GM23248 (cell line): ENCODE results near the gene SGTA. TPM values are rescaled to one million over a fixed set of nuclear protein-coding genes. Genes with fewer than 3 reads are reported as not detected.

Experiments used
- DNase-seq: peaks from one replicate; pipeline ENCODE4 v3.0.0-alpha.2; 2015
- H2AFZ ChIP-seq: fragments of 200-600 bp; sonication (generic); 2 replicates; pipeline ENCODE4 v1.6.1; 2016; ENCODE audit warnings: antibody characterized with exemption
- H3F3A ChIP-seq: fragments of 200-600 bp; sonication (generic); 2 replicates; pipeline ENCODE4 v1.6.1; 2016; ENCODE audit warnings: mild to moderate bottlenecking, antibody characterized with exemption, mixed run types; ENCODE audit not compliant: insufficient read depth
- H3K27ac ChIP-seq: fragments of 200-600 bp; sonication (generic); 2 replicates; pipeline ENCODE4 v1.5.1; 2016; ENCODE audit warnings: mild to moderate bottlenecking
- H3K27me3 ChIP-seq: fragments of 200-600 bp; sonication (generic); replicated peaks from 2 replicates; pipeline ENCODE4 v1.6.1; 2016; ENCODE audit warnings: mild to moderate bottlenecking; ENCODE audit not compliant: insufficient read depth
- H3K36me3 ChIP-seq: fragments of 200-600 bp; sonication (generic); 2 replicates; pipeline ENCODE4 v1.6.1; 2016; ENCODE audit warnings: low read depth, mild to moderate bottlenecking
- H3K4me1 ChIP-seq: fragments of 200-600 bp; sonication (generic); 2 replicates; pipeline ENCODE4 v1.6.1; 2016; ENCODE audit warnings: mild to moderate bottlenecking; ENCODE audit not compliant: insufficient read depth
- H3K4me2 ChIP-seq: fragments of 200-600 bp; sonication (generic); one replicate; pipeline ENCODE4 v1.6.1; 2016; ENCODE audit warnings: mild to moderate bottlenecking; ENCODE audit not compliant: unreplicated experiment
- H3K4me3 ChIP-seq: fragments of 200-600 bp; sonication (generic); 2 replicates; pipeline ENCODE4 v1.5.1; 2016; ENCODE audit warnings: mild to moderate bottlenecking
- H3K79me2 ChIP-seq: fragments of 200-600 bp; sonication (generic); 2 replicates; pipeline ENCODE4 v1.6.1; 2016; ENCODE audit warnings: mild to moderate bottlenecking; ENCODE audit not compliant: insufficient read depth
- H3K9ac ChIP-seq: fragments of 200-600 bp; sonication (generic); 2 replicates; pipeline ENCODE4 v1.6.1; 2016; ENCODE audit warnings: mild to moderate bottlenecking
- H3K9me2 ChIP-seq: fragments of 200-600 bp; sonication (generic); 2 replicates; pipeline ENCODE4 v1.6.1; 2016; ENCODE audit warnings: mixed run types, mild to moderate bottlenecking, moderate library complexity; ENCODE audit not compliant: insufficient read depth
- H3K9me3 ChIP-seq: fragments of 200-600 bp; sonication (generic); one replicate; pipeline ENCODE4 v1.6.1; 2017; ENCODE audit warnings: low read depth
- H4K20me1 ChIP-seq: fragments of 200-600 bp; sonication (generic); 2 replicates; pipeline ENCODE4 v1.6.0; 2016; ENCODE audit not compliant: insufficient read depth
- EZH2 ChIP-seq: fragments of 200-600 bp; sonication (generic); IDR thresholded peaks from 2 replicates; pipeline ENCODE4 v1.6.1; 2018; ENCODE audit warnings: antibody characterized with exemption, mild to moderate bottlenecking; ENCODE audit not compliant: insufficient read depth, poor library complexity, severe bottlenecking
- EZH2phosphoT487 ChIP-seq: fragments of 200-600 bp; sonication (generic); IDR thresholded peaks from 2 replicates; pipeline ENCODE4 v1.6.1; 2018; ENCODE audit warnings: antibody characterized with exemption, moderate library complexity, mild to moderate bottlenecking, low read depth; ENCODE audit not compliant: insufficient read depth
- WGBS, 2 experiments: methylation state at CpG; one replicate each; pipeline ENCODE4 v1.1.6; 2015 to 2017; ENCODE audit warnings: low lambda C conversion rate in 2 of 2, low coverage in 1 of 2; ENCODE audit errors: missing lambda C conversion rate in 2 of 2; 5-methylcytosine and 5-hydroxymethylcytosine counted together
- in situ Hi-C: fragments of 300-500 bp; cut with MboI; formaldehyde crosslinking; loops from 2 replicates; pipeline ENCODE4 v1.15.0; 2020
- polyA plus RNA-seq: library from polyadenylated mRNA; unstranded; fragments of >200 nt; fragmentation: Nextera tagmentation; extraction: Ambion mirVana; gene quantifications from 2 replicates; pipeline ENCODE4 v1.2.1, GENCODE V29; 2016
- total RNA-seq: library from RNA; depleted of rRNA; stranded (reverse); fragments of >200 nt; shearing (Covaris generic); gene quantifications from 2 replicates; pipeline ENCODE4 v1.2.3, GENCODE V29; 2014

SGTA gene
- total and polyA plus RNA-seq, 2 experiments from 2014 or later: 57.5 to 66.2 TPM

- no peak overlapping the region for H3K9ac ChIP-seq
- TF ChIP-seq EZH2 (no peak), EZH2phosphoT487 (no peak)
- H3K9me3 ChIP-seq: no peaks in the 10 kb centered on the region
- DNase-seq: no peak
- H3K4me1 ChIP-seq: no peaks in the 10 kb centered on the region
- no peak overlapping the region for H3K4me2 ChIP-seq
- no peak overlapping the region for H3K4me3 ChIP-seq
- no peaks in the 10 kb centered on the region for H3K9me2 ChIP-seq
- H4K20me1 ChIP-seq: no peaks in the 10 kb centered on the region
- no peaks in the 10 kb centered on the region for H3F3A ChIP-seq
- in situ Hi-C loops: no loop called here
- WGBS, 2 experiments: 95 to 97% methylated on average over 30 to 33 of the region's 35 CpGs
- H3K79me2 ChIP-seq: peaks cover 39% of the 10 kb centered on the region
- no peaks in the 10 kb centered on the region for H3K27me3 ChIP-seq
- H3K36me3 ChIP-seq: peaks cover 4% of the 10 kb centered on the region; the same call in 1 of the 2 replicates
- no peak overlapping the region for H2AFZ ChIP-seq
- H3K27ac ChIP-seq: no peak overlapping the region
Measured at GRCh38 chr19:2766594-2767372, 16.3 kb downstream of the SGTA start.

- Histone ChIP-seq H3K4me2 (no peak overlapping the region), H3K9me2 (no peaks in the 10 kb centered on the region), H3K4me1 (no peaks in the 10 kb centered on the region), H3K27ac (no peak overlapping the region), H3F3A (no peaks in the 10 kb centered on the region), H3K9ac (no peak overlapping the region), H3K4me3 (no peak overlapping the region), H4K20me1 (no peaks in the 10 kb centered on the region), H3K36me3 (peaks cover 4% of the 10 kb centered on the region; the same call in 1 of the 2 replicates), H3K79me2 (peaks cover 25% of the 10 kb centered on the region), H3K27me3 (no peaks in the 10 kb centered on the region), H2AFZ (no peak overlapping the region), H3K9me3 (no peaks in the 10 kb centered on the region)
- TF ChIP-seq EZH2phosphoT487 (no peak), EZH2 (no peak)
- 88 to 93% methylated on average over 15 of the region's 15 CpGs for WGBS, 2 experiments
- DNase-seq: no peak
- in situ Hi-C loops: no loop called here
Measured at GRCh38 chr19:2765376-2765775, 17.7 kb downstream of the SGTA start.

GRCh38 chr19:2764945-2765344, 18.1 kb downstream of the SGTA start:
- Histone ChIP-seq H3K4me1 (no peaks in the 10 kb centered on the region), H2AFZ (no peak overlapping the region), H3K79me2 (peaks cover 21% of the 10 kb centered on the region), H3K36me3 (peaks cover 4% of the 10 kb centered on the region; the same call in 1 of the 2 replicates), H3K27me3 (no peaks in the 10 kb centered on the region), H4K20me1 (no peaks in the 10 kb centered on the region), H3K4me3 (no peak overlapping the region), H3K9me3 (no peaks in the 10 kb centered on the region), H3K9me2 (no peaks in the 10 kb centered on the region), H3K27ac (no peak overlapping the region), H3K4me2 (no peak overlapping the region), H3F3A (no peaks in the 10 kb centered on the region), H3K9ac (no peak overlapping the region)
- TF ChIP-seq EZH2: no peak
- no peak for TF ChIP-seq EZH2phosphoT487
- DNase-seq: no peak
- in situ Hi-C loops: no loop called here
- 93 to 96% methylated on average over 21 of the region's 21 CpGs for WGBS, 2 experiments

GRCh38 chr19:2763687-2764086, 19.4 kb downstream of the SGTA start:
- H3K9ac ChIP-seq: no peak overlapping the region
- H3K27me3 ChIP-seq: no peaks in the 10 kb centered on the region
- no peaks in the 10 kb centered on the region for H3F3A ChIP-seq
- in situ Hi-C loops: no loop called here
- H3K9me3 ChIP-seq: no peaks in the 10 kb centered on the region
- no peak for DNase-seq
- H3K79me2 ChIP-seq: peaks cover 11% of the 10 kb centered on the region
- H2AFZ ChIP-seq: no peak overlapping the region
- no peak overlapping the region for H3K27ac ChIP-seq
- no peak overlapping the region for H3K4me2 ChIP-seq
- WGBS, 2 experiments: 97 to 98% methylated on average over 12 of the region's 12 CpGs
- no peaks in the 10 kb centered on the region for H4K20me1 ChIP-seq
- no peaks in the 10 kb centered on the region for H3K4me1 ChIP-seq
- no peak for TF ChIP-seq EZH2
- no peak for TF ChIP-seq EZH2phosphoT487
- peaks cover 4% of the 10 kb centered on the region; the same call in 1 of the 2 replicates for H3K36me3 ChIP-seq
- no peak overlapping the region for H3K4me3 ChIP-seq
- H3K9me2 ChIP-seq: no peaks in the 10 kb centered on the region
